Cardiac ventricle fibroblast (primary cell): ENCODE data around the gene ZFP69B. TPM values are rescaled to one million over a fixed set of nuclear protein-coding genes. Genes with fewer than 3 reads are reported as not detected.

ENCODE experiments used
- total RNA-seq: library from RNA; depleted of rRNA; stranded (reverse); fragments of >200 nt; gene quantifications from 2 replicates; pipeline ENCODE4 v1.2.3, GENCODE V29; 2015

The ZFP69B gene
- 0.44 and 2.5 TPM in 2 replicates for total RNA-seq

GRCh38 chr1:40449684-40450494 lies at the start of gene ZFP69B:
Gene ZFP69B, plus strand, starts transcription at chr1:40450476. Its CDS starts 486 bp downstream, at chr1:40450962.

DNA sequence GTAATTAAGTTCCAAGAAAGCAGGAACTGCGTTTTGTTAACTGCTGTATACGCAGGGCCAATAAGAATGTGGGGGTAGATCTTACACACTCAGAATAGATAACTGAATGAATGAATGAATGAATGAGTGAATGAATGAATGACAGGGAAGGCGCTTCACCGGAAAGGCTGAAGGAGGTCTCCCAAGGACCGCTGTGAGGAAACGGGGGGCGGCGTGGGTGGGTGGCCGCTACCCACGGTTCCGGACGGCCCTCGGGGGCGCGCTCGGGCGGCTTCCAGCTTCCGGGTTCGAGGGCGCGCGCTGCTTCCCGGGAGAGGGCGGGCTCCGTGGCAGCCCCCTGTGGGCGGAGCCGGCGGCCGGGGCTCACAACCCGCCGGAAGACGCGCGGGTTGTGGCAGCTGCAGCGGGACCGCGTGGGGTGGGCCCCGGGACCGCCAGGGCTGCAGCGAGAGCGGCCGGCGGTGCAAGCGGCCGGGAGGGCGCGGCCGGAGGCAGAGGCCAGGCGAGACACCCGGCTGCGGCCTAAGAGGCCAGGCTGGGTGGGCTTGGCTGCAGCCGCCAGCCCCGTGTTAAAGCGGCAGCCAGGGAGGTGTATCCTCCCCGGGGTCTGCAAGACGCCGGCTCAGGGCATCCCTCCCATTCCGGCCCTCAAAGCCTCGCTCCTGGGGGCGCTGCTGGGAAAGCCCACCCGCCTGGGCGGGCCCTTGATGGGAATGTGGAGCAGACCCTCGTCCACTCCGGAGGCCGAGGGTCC lies 26.8 kb downstream of the ZFP69B start, which contains the start of gene ZFP69:
ZFP69 (plus strand) TSS at position 367 of the 754 bp plus-strand sequence. CDS start 2,072 bp downstream, outside the sequence.

DNA sequence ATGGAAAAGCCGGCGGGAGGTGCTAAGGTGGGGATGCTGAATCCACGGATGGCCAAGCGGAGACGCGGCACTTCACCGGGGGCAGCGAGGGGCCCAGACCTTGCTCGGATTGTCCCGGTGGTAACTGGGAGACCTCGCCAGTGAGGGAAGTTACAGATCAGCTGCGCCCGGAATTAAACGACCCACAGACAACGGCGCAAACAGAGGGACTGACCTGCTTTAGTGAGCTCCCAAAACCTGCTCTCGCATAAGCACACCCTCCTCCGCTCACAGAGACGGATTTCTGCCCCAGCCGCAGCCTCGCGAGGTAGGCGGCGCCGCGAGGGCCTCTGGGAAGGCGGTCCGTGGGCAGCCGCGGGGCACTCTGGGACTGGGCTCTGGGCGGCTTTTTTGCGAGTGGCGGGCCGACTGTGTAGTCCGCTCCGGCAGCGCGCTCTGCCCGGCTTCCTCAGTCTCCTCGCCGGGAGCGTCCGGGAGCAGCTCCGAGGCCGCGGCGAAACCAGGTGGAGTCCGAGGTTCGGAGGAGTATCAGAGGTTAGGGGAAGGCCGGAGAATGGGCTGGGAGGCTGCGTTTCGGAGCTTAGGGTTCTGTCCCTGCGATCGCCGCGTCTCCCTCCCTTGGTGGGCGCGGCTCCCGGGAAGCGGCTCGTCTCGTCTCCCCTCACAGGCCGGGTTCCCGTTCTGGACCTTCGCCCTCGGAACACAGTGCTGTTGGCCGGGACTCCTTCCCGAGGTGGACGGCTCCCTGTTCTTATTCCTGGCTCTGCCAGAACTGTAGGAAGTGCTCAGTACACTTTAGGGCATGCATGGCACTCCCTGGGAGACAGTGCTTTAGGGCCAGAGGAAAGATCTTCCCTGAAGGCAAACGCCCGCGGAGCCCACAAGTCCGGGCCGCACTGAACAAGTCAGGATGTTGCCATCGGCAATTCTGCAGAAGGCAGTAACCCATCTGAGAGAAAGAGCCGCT lies 58.4 kb downstream of the ZFP69B start, which contains the start of gene EXO5:
EXO5 (plus strand) TSS at position 393 of the 967 bp plus-strand sequence. CDS start 5,778 bp downstream, outside the sequence.

Other genes with a start within 250 kb of the ZFP69B start
- not detected in 2 replicates for gene TMCO2, start 202.5 kb upstream of the ZFP69B start, total RNA-seq
- 36.6 and 44.4 TPM in 2 replicates for gene ZMPSTE24, start 192.2 kb upstream of the ZFP69B start, total RNA-seq
- 1.1 and 1.3 TPM in 2 replicates for gene COL9A2, start 133.2 kb upstream of the ZFP69B start, total RNA-seq
- 12.6 and 14.1 TPM in 2 replicates for gene SMAP2, start 76.7 kb upstream of the ZFP69B start, total RNA-seq
- 2.7 and 2.8 TPM in 2 replicates for gene ZFP69, start 26.8 kb downstream of the ZFP69B start, total RNA-seq
- 7.1 and 9.9 TPM in 2 replicates for gene EXO5, start 58.3 kb downstream of the ZFP69B start, total RNA-seq
- 1.2 and 1.5 TPM in 2 replicates for gene ZNF684, start 81.2 kb downstream of the ZFP69B start, total RNA-seq
- gene RIMS3, start 215.2 kb downstream of the ZFP69B start, total RNA-seq: 0.05 and 0.06 TPM in 2 replicates
- 17.3 and 17.9 TPM in 2 replicates for gene NFYC, start 241.2 kb downstream of the ZFP69B start, total RNA-seq